GM12801 (cell line): ENCODE data around the gene SOSTDC1.

Experiments
- CTCF ChIP-seq: IDR thresholded peaks from one replicate; pipeline ENCODE4 v1.5.1; 2011; ENCODE audit warnings: control low read depth; ENCODE audit not compliant: insufficient read length; ENCODE audit errors: extremely low read depth

The SOSTDC1 gene

GRCh38 chr7:16460789-16461493, 4.6 kb downstream of the SOSTDC1 start:
- no peak for TF ChIP-seq CTCF

- no peak for TF ChIP-seq CTCF
Measured at GRCh38 chr7:16455591-16455990, 9.9 kb downstream of the SOSTDC1 start.

- TF ChIP-seq CTCF: no peak
Measured at GRCh38 chr7:16450366-16450765, 15.2 kb downstream of the SOSTDC1 start.

- TF ChIP-seq CTCF: no peak
Measured at GRCh38 chr7:16447876-16448275, 17.7 kb downstream of the SOSTDC1 start.

GRCh38 chr7:16446508-16446907, 19.0 kb downstream of the SOSTDC1 start:
- no peak for TF ChIP-seq CTCF

- TF ChIP-seq CTCF: no peak
Measured at GRCh38 chr7:16438988-16439387, 26.6 kb downstream of the SOSTDC1 start.

- TF ChIP-seq CTCF: no peak
Measured at GRCh38 chr7:16436306-16436705, 29.2 kb downstream of the SOSTDC1 start.
